ENCODE results near the gene PROCA1.
"Not testable (repeated sequence)": the region's sequence is repeated elsewhere in the genome, so short reads cannot be mapped to it uniquely, and the experiment has no call there.

Gene PROCA1

GRCh38 chr17:28724500-28725165 is 12.9 kb upstream of the PROCA1 start:
- DNase-seq: no peak

DNA sequence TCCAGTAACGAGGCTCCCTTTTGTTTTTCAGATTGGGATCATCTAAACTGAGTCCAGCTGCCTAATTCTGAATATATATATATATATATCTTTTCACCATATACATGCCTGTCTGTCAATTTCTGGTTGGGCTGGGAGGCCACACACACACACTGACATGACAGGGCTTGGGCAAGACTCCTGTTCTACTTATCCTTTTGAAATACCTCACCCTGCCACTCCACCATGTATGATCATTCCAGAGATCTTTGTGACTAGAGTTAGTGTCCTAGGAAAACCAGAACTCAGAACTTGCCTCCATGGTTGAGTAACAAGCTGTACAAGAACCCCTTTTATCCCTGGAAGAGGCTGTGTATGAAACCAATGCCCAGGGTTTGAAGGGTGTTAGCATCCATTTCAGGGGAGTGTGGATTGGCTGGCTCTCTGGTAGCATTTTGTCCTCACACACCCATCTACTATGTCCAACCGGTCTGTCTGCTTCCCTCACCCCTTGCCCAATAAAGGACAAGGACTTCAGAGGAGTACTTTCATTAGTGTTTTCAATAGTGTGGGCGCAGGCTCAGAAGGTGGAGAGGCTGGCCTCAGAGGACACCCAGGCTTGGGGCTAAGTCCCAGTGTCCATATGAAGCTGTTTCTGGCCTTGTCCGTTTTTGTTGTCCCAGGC is 12.3 kb upstream of the PROCA1 start:
- DNase-seq: not testable (repeated sequence)

DNA sequence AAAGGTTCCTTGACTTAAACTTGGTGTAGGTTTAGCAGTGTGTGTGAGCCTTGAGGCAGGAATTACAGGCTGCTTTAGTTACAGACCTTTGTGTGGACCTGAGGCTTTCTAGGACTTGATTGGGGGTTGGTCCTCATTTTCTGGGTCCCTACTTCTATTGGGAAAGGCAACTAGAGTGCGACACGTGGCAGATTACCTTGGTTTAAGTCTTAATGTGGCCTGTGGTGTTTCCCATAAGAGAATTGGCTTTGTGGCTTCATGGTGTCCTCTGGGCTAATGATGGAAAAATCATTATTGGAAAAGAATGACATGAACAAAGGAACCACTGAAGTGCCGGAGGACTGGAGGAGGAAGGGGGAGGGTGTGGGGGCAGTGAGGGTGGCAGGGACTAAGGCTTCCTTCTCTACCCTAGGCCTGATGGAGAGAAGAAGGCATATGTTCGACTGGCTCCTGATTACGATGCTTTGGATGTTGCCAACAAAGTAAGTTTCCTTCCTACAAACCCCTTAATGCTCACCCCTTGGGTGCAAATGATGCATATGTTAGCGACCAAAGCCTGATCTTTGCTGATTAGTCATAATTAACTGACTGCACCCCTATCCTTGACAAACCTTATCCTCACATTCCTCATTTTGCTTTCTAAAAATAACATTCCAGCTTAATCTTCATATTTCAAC is 11.6 kb upstream of the PROCA1 start:
- DNase-seq: no peak

DNA sequence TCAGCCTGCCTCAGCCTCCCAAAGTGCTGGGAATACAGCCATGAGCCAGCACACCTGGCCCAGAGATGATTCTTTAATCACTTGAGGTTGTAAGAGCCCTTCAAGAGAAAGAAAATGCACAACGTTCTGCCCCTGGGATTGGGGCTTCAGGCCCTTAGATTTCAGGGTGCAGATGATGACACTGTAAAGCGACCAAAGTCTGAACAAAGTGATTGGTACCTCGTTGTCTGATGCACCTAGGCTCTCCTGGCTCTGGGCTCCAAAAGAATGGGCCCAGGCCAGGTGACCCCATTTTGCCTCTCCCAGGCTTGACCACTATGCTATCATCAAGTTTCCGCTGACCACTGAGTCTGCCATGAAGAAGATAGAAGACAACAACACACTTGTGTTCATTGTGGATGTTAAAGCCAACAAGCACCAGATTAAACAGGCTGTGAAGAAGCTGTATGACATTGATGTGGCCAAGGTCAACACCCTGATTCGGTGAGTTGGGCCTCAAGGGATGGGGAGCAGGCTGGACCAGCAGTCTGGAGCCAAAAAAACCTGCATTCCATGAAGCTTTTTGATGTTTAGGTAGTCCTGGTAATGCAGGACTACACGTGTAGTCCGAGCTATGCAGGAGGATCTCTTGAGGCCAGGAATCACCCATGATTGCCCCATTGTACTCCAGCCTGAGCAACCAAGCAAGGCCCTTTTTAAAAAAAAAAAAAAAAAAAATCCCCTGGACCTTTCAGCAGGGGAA is 10.9 kb upstream of the PROCA1 start:
- DNase-seq: no peak

DNA sequence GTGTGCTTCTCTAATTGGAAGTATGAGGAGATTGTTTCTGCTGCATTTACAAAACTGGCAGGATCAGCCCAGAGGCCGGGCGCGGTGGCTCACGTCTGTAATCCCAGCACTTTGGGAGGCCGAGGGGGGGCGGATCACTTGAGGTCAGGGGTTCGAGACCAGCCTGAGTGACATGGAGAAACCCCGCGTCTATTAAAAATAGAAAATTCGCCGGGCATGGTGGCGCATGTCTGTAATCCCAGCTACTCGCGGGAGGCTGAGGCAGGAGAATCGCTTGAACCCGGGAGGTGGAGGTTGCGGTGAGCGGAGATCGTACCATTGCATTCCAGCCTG is 9.3 kb upstream of the PROCA1 start:
- DNase-seq: not testable (repeated sequence)

DNA sequence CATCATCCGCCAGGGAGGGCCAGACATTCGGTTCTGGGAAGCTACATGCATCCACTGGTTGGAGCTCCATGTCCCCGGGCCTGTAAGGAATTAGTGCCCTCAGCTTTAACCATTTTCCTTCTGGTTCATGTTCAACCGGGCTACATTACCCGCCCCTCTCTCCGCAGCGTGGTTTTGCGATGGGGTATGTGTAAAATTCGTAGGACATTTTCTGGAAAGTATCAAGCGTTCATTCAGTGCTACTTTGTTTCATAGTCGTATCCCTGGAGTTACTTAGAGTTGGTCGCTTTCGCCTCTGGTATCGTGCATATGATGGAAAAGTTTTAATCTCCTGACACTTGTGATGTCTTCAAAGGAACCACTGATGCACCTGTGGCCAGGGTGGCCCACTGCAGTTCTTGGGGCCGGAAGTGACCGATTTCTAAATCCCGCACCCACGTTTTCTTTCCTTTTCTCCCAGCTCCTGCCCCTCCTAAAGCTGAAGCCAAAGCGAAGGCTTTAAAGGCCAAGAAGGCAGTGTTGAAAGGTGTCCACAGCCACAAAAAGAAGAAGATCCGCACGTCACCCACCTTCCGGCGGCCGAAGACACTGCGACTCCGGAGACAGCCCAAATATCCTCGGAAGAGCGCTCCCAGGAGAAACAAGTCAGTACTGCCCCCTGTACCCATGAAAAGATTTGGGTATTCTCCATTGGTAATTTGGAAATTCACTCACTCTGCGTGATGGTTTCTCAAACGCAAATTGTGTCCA is 8.7 kb upstream of the PROCA1 start:
- DNase-seq: no peak

- DNase-seq: no peak
Measured at GRCh38 chr17:28719021-28719433, 7.3 kb upstream of the PROCA1 start.

DNA sequence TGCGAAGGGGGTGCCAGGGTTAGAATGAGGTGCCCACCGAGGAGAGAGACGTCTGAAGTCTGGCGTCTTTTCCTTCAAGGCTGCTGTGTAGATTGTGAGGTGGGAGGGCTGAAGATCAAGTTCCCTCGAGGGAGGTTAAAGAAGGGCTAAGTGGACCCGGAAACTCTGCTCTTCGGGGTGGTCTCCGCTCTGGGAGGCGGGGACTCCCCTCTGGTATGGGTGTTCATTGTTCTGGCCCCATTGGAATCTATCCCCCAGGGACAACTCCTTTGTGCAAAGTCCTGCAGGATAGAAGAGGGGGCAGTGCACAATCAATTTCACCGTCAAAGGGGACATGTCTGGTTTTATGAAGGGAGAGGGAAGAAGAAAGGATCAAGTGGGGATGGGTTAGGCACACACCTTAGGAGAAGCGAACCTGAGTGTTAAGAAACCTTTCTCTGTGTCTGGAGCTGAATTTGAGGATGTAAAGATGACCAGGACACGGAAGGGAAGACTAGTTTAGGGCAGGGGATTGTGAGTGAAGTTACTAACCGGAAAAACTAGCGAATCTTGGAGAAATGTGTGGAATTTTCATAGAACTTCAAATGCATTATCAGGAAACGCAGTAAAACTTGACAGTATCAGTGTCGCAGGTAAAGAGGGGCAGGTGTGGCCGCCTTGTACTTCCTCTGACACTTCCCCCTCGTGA is 6.8 kb upstream of the PROCA1 start:
- DNase-seq: no peak

DNA sequence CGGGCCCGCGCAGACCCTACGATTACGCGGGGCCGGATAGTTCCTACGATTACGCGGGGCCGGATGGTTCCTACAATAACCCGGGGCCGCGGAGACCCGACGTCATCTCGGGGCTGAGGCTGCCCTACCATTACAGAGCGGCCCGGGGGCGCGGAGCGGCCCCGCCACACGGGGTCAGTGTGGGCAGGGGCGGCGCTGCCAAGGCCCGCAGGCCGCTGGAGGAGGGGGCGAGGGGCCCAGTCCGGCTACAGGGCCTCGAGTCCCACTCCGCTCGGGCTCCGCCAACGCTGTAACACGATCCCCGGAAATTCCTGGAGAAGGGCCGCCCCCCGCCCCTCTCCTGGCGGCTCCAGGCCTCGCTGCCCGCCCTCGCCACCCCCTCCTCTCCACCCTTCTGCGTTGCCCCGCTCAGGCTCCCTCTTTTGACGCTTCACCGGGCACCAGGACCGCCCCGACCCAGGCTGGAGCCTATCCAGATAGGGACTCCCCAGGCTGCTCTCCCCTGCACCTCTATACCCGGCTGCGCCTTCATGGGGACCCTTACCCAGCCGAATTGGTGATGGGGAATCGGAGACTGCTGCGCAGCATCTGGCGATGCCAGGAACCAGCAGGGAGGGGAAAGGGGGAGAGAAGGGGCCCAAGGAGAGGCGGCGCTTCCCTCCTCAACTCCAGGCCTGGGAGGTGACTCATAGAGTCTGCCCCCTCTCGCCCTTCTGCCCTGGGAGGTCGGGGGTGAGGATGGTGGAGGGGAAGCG is 6.1 kb upstream of the PROCA1 start, which contains the start of gene RAB34:
Gene RAB34 (minus strand): TSS at position 291 of the 755 bp plus-strand sequence. CDS start 602 bp downstream, outside the sequence.
- DNase-seq: peak; percentile 30

DNA sequence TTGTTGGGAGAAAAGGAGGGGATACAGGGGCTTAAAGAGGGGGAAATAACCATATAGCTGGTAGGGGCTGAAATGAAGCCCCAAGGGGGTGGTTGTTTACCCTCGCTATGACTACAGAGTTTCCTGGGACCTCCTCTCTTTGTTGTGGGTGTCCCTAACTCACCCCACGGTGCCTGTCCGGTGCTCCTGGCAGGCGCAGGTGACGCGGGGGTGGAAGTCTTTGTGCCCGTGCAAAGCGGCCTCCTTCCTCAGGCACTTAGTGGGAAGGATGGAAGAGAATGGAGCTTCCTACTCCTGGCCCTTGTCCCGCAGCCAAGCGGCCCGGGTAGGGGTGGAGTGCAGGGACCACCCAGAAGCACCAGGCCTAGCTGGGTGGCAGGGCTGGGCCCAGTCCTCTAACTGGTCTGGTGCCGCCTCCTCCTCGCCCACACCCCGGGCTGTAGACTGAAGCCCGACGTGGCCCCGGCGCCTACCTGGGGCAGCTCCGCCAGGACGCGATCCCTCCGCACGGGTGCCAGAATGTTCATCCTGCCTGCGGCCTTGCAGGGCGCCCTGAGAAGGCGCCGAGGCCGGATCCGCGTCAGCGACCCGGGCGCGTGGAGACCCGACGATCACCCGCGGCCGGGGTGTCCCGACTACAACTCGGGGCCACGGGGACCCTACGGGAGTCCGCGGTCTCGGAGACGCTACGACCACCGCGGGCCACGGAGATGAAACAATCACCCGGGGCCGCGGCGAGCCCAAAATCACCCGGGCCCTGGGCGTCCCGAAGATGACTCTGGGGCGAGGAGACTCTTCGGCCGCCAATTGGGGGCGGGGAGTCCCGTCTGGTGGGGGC is 5.3 kb upstream of the PROCA1 start:
- DNase-seq: no peak

GRCh38 chr17:28715217-28715616 is 3.5 kb upstream of the PROCA1 start:
- no peak for DNase-seq

GRCh38 chr17:28714281-28714680 is 2.6 kb upstream of the PROCA1 start:
- DNase-seq: no peak

DNA sequence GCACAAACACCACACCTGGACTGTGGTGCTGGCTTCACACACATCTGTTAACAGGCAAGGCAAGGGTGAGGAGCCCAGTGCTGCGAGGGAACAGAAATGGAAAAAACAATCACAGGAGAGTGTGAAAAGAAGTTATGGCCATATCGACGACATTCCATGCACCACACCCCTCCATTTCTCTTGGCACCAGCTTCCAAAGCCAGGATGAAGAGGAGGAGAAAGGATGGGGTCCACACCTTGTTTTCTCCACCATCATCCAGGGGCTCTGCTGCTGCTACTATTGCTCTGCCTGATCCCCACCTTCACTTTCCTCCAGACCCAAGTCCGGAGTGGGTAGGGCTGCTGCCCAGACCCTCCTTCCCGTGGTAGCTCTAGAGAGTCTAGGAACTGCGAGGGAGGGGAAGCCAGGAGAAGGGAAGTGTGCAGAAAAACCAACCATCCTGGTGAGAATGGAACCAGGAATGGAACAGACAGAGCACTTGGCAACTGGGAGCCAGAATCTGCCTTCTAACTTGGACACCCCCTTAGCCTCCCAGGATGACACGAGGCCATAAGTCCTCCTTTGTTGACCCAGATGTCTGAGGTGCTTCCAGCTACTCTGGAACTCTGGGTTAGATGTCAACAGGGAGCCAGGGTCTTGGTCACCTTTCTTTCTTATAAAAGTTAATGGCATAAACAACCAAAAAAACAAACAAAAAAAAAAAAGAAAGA is 1.2 kb upstream of the PROCA1 start:
- no peak for DNase-seq

DNA sequence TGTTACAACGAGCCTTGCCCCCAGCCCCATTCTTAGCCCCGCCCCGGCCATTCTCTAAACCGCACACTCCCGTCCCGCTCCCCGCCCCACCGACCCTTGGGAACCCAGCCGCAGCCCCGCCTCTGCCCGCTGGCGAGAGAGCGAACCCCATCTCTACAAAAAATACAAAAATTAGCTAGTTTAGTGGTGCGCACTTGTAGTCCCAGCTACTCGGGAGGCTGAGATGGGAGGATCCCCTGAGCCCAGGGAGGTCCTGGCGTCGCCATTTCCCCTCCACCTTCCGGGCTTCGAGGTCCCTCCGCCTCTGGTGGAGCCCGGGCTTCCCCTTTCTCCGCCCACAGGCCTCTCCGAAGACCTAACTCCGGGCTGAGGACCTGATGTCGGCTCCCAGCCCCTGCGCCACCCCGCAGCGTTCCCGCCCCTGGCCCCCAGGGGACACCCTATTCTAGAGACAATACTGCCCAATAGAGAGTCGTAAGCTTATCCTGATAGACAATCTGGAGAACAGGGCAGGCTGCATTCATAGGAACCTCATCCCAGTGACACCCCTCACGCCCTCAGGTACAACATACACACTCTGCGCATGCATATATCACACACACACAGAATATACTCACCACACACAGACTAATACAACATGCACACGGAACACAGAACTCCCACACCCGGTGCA is 480 bp upstream of the PROCA1 start:
- DNase-seq: peak; percentile 42

GRCh38 chr17:28710861-28711722 is 596 bp downstream of the PROCA1 start:
- DNase-seq: peak; percentile 85

- DNase-seq: no peak
Measured at GRCh38 chr17:28707339-28707720, 4.4 kb downstream of the PROCA1 start.

GRCh38 chr17:28706471-28707338 is 5.0 kb downstream of the PROCA1 start:
- no peak for DNase-seq

Measured in activated CD4-positive, alpha-beta T cell treated with anti-CD3 and anti-CD28 coated beads for 1 hour (primary cell).